Progenitor cell of endocrine pancreas (in vitro differentiated cells): Measurements from ENCODE around the gene TTC19. TPM values are rescaled to one million over a fixed set of nuclear protein-coding genes. Genes with fewer than 3 reads are reported as not detected.
"Not testable (repeated sequence)": the region's sequence is repeated elsewhere in the genome, so short reads cannot be mapped to it uniquely, and the experiment has no call there.

ENCODE experiments used
- DNase-seq: peaks from one replicate; pipeline ENCODE4 v3.0.0; 2021; ENCODE audit warnings: low spot score; ENCODE audit not compliant: unreplicated experiment
- H3K27ac Mint-ChIP-seq: 2 replicates; pipeline ENCODE4 v1.8.0; 2021; ENCODE audit warnings: mild to moderate bottlenecking, moderate library complexity, mixed read lengths
- H3K27me3 Mint-ChIP-seq: 2 replicates; pipeline ENCODE4 v1.8.0; 2021; ENCODE audit warnings: mixed read lengths
- H3K36me3 Mint-ChIP-seq: 2 replicates; pipeline ENCODE4 v1.8.0; 2022; ENCODE audit warnings: mixed read lengths; ENCODE audit not compliant: insufficient read depth
- H3K4me1 Mint-ChIP-seq: 2 replicates; pipeline ENCODE4 v1.8.0; 2021; ENCODE audit warnings: low read depth, mixed read lengths
- H3K4me3 Mint-ChIP-seq: 2 replicates; pipeline ENCODE4 v1.8.0; 2021; ENCODE audit warnings: low read depth, mild to moderate bottlenecking, moderate library complexity, mixed read lengths
- H3K9me3 Mint-ChIP-seq: 2 replicates; pipeline ENCODE4 v1.8.0; 2021; ENCODE audit warnings: low read depth, mixed read lengths
- total RNA-seq: library from RNA; stranded (reverse); gene quantifications from 2 replicates; pipeline ENCODE4 v1.2.1, GENCODE V29; 2021
- TF ChIP-seq, protein P1 (sequence below): fragments of 200-600 bp; sonication (generic); IDR thresholded peaks from one replicate; pipeline ENCODE4 v1.5.0; 2021; ENCODE audit warnings: antibody characterized with exemption, mild to moderate bottlenecking; ENCODE audit not compliant: unreplicated experiment

TTC19 gene
- total RNA-seq, 1 donor from 2014 or later: 42.5 TPM

DNA sequence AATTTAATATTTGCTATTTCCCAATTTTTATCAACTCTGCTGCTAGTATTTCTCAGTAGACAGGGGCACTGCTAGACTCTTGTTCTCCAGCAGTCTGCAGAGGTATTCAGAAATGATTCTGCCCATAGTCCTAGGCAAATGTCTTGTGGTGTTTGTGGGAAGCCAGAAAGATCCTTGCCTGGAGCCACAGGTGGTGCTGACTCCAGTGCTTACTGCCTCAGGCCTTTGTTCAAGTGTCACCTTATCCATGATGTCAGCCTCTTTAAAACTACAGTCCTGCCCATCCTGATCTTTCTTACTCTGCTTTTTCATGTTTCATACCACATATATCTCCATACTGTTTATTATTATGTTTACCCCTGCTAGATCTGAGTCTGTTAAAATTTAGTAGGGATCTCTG is 26.6 kb upstream of the TTC19 start:
- TF ChIP-seq, protein P1, sequence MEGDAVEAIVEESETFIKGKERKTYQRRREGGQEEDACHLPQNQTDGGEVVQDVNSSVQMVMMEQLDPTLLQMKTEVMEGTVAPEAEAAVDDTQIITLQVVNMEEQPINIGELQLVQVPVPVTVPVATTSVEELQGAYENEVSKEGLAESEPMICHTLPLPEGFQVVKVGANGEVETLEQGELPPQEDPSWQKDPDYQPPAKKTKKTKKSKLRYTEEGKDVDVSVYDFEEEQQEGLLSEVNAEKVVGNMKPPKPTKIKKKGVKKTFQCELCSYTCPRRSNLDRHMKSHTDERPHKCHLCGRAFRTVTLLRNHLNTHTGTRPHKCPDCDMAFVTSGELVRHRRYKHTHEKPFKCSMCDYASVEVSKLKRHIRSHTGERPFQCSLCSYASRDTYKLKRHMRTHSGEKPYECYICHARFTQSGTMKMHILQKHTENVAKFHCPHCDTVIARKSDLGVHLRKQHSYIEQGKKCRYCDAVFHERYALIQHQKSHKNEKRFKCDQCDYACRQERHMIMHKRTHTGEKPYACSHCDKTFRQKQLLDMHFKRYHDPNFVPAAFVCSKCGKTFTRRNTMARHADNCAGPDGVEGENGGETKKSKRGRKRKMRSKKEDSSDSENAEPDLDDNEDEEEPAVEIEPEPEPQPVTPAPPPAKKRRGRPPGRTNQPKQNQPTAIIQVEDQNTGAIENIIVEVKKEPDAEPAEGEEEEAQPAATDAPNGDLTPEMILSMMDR: no peak
- peaks cover 2% of the 10 kb centered on the region for H3K4me1 Mint-ChIP-seq
- peaks cover 6% of the 10 kb centered on the region for H3K27me3 Mint-ChIP-seq
- H3K36me3 Mint-ChIP-seq: peaks cover 10% of the 10 kb centered on the region
- no peaks in the 10 kb centered on the region for H3K9me3 Mint-ChIP-seq
- no peak for DNase-seq
- no peak overlapping the region for H3K4me3 Mint-ChIP-seq
- H3K27ac Mint-ChIP-seq: no peak overlapping the region

DNA sequence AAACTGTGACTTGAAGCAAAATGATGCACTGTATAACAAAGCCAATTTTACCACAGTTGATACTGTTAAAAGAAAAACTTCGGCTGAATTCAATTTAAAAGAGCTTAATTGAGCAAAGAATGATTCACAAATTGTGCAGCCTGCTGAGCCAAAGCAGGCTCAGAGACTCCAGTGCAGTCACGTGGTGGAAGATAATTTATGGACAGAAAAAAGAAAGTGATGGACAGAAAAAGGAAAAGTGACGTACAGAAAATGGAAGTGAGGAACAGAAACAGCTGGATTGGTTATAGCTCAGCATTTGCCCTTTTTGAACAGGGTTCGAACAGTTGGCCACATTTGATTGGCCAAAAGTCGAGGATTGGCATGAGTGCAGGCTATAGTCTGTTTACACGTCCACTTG is 25.8 kb upstream of the TTC19 start:
- Mint-ChIP-seq H3K4me1 (peaks cover 2% of the 10 kb centered on the region), H3K4me3 (no peak overlapping the region), H3K9me3 (no peaks in the 10 kb centered on the region), H3K27me3 (peaks cover 6% of the 10 kb centered on the region), H3K36me3 (peaks cover 12% of the 10 kb centered on the region), H3K27ac (no peak overlapping the region)
- TF ChIP-seq, protein P1: no peak
- DNase-seq: no peak

GRCh38 chr17:15977894-15978293 is 21.7 kb upstream of the TTC19 start:
- TF ChIP-seq, protein P1: no peak
- H3K4me3 Mint-ChIP-seq: no peak overlapping the region
- peaks cover 6% of the 10 kb centered on the region for H3K9me3 Mint-ChIP-seq
- H3K27ac Mint-ChIP-seq: no peak overlapping the region
- peaks cover 35% of the 10 kb centered on the region for H3K36me3 Mint-ChIP-seq
- DNase-seq: no peak
- H3K4me1 Mint-ChIP-seq: no peaks in the 10 kb centered on the region
- H3K27me3 Mint-ChIP-seq: no peaks in the 10 kb centered on the region

DNA sequence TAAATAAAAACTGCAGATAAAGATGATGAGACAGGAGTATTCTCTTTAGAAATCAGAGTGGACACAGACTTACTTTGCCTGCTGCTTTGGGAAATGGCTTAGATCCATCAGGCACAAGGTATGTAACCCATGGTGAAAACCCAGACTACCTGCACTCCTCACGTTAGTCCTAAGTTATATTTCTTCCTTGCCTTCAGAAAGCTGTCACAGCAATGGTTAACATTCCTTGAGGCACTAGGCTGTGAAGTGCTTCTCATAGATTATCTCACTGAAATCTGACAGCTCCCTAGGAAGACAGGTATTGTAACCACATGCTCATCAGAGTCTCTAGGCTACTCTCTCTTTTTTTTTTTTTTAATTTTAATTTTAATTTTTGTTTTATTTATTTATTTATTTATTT is 21.0 kb upstream of the TTC19 start:
- TF ChIP-seq, protein P1: no peak
- no peak overlapping the region for H3K27ac Mint-ChIP-seq
- no peaks in the 10 kb centered on the region for H3K4me1 Mint-ChIP-seq
- no peak for DNase-seq
- H3K27me3 Mint-ChIP-seq: no peaks in the 10 kb centered on the region
- no peak overlapping the region for H3K4me3 Mint-ChIP-seq
- peaks cover 35% of the 10 kb centered on the region for H3K36me3 Mint-ChIP-seq
- peaks cover 6% of the 10 kb centered on the region for H3K9me3 Mint-ChIP-seq

GRCh38 chr17:15979013-15979412 is 20.6 kb upstream of the TTC19 start:
- not testable (repeated sequence) for H3K27ac Mint-ChIP-seq, H3K27me3 Mint-ChIP-seq

GRCh38 chr17:15981208-15981607 is 18.4 kb upstream of the TTC19 start:
- H3K4me1 Mint-ChIP-seq: no peaks in the 10 kb centered on the region
- peaks cover 6% of the 10 kb centered on the region for H3K9me3 Mint-ChIP-seq
- H3K36me3 Mint-ChIP-seq: peaks cover 35% of the 10 kb centered on the region
- H3K27me3 Mint-ChIP-seq: no peaks in the 10 kb centered on the region
- TF ChIP-seq, protein P1: no peak
- no peak overlapping the region for H3K4me3 Mint-ChIP-seq
- no peak for DNase-seq
- H3K27ac Mint-ChIP-seq: no peak overlapping the region

More at GRCh38 chr17:15979013-15979412, 20.6 kb upstream of the TTC19 start:
- H3K36me3 Mint-ChIP-seq: peaks cover 37% of the 10 kb centered on the region
- H3K4me1 Mint-ChIP-seq, H3K9me3 Mint-ChIP-seq, H3K4me3 Mint-ChIP-seq, DNase-seq: not testable (repeated sequence)
